GM04504 (cell line): ENCODE results near the gene DYRK3.
"Not testable (repeated sequence)": the region's sequence is repeated elsewhere in the genome, so short reads cannot be mapped to it uniquely, and the experiment has no call there.

Source experiments
- DNase-seq: peaks from one replicate; pipeline ENCODE4 v3.0.0-alpha.2; 2012; ENCODE audit warnings: low read depth

DYRK3 gene

DNA sequence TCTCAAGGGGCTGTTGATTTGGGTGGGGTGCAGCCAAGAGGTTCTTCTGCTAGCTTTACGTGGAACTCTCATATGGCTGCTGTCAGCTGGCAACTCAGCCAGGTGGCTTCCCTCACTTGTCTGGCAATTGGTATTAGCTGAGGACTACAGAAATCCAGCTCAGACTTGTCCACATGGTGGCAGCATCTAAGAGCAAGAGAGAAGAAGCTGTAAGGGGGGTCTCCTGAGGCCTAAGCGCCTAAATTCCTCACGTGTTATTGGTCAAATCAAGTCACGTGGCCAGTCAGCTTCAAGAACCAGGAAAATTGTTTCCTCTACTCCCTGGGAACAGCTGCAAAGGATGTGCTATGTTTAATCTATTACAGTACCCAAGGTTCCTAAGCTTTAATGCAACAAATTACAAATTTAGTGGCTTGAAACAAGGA lies 4.2 kb upstream of the DYRK3 start:
- DNase-seq, result no peak

DNA sequence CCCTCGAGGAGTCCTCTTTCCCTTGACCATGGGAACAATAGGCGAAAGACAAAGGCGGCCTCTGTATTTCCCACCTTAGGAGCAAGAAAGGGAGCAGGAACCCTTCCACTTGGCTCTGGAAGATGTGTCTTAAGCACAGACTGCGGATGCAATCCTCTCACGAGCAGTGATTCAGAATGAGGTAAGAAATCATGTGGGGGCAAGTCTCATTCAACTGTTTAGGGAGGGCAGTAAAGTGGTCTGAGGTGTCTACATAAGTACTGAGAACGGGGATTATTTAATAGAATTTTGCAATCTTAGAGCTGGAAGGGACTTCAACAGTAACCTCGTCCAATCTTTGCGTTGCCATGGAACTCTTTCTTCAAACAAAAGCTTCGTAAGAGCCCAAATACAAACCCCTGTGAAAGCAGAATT lies 1.6 kb upstream of the DYRK3 start:
- DNase-seq, result peak; percentile 76

DNA sequence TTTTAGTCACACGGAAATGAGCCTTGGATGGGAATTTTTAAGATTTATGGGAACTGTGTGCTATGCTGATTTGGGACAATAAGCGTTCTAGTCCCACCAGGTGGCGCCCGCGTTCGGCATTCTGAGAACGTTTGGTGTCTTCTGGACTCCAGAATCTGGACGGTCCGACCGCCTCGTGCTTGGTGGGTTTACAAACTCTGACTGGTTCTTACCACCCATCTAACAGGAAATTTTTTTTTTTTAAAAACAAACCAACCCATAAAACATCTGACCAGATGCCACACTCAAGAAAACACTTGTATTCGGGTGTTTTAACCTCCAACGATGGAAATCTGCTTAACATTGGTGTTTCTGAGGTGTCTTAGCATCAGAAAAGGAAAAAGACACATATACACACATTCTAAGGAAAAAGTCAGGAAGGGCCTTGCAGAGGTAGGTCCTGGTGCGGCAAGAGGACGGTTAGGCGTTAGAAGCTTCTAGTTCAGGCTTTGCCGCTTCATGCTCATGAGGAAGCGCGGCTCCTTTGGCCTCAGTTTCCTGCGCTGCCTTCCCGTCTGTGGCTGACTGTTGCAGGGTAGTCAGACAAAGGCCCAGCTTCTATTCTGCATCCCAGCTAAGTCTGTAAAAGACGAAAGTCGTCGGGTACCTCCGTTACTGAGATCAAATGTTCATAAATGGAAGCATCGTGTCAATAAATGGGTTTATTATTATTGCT lies 814 bp upstream of the DYRK3 start:
- DNase-seq, result peak; percentile 82

- no peak for DNase-seq
Observed at GRCh38 chr1:206635978-206636345, 626 bp downstream of the DYRK3 start.

GRCh38 chr1:206636671-206637070 lies 1.3 kb downstream of the DYRK3 start:
- no peak for DNase-seq

- no peak for DNase-seq
Observed at GRCh38 chr1:206637605-206638004, 2.3 kb downstream of the DYRK3 start.

GRCh38 chr1:206642074-206642473 lies 6.7 kb downstream of the DYRK3 start:
- not testable (repeated sequence) for DNase-seq

DNA sequence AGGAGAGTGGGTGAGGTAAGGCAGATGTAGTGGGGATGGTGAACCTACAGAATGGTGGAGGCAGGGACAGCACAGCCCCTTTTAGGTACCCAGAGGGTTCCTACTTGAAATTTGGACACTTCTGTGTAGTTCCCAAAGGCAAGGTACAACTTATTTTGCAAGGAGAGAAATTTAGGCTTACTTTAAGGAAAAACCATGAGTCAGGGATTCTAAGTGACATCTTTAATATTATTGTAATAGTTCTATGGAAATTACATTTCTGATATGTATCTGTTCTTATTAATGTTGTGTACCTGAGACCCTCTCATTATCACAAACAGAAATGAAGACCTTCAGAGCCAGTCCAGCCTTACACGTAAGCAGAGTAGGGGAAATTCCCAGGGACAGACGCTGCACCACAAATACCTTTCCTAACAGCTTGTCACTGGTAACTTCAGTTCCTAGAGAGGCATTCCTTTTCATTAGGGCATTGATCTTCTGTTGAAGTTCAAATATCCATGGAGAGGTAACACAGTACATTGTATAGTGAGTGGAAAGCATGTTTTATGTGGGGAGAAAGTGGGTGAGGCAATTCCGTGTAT lies 7.9 kb downstream of the DYRK3 start:
- no peak for DNase-seq

DNA sequence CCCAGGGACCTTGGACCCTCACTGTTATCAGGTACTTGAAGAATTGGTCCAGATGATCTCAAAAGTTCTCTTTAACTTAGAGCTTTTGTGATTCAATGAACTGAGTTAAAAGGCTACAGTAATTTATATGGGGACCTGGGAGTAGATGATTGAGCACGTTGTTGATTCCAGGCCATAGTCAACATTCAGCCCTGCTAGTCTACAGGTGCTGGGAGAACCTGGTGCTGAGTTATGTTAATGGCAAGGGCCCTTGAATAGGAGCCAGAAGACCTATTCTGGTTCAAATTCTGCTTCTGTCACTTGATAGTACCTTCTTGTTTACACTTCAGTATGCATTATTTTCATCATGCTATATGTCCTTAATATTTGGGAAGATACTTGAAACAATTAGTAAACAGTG lies 11.2 kb downstream of the DYRK3 start:
- no peak for DNase-seq

GRCh38 chr1:206647224-206647623 lies 11.9 kb downstream of the DYRK3 start:
- no peak for DNase-seq

GRCh38 chr1:206649261-206649921 lies 14.1 kb downstream of the DYRK3 start:
- DNase-seq, result no peak

DNA sequence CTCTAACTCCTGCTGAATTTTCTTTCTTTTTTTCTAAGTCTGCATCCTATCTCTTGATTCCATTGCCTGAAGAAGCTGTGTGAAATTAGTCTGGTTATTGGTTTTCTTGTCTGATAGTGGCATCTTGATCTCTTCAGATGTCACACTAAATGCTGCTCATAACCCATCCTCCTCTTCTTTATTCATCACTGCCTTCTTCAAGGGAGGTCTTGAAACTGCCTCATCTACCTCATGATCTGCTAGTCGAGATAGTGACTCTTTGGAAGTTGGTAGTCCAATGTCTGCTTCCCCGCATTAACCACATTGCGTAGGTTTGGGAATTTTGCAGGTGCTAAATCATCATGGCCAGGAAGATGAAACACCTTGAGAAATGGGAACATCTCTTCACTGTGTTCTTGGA lies 15.7 kb downstream of the DYRK3 start:
- no peak for DNase-seq

GRCh38 chr1:206651958-206652890 lies 16.9 kb downstream of the DYRK3 start:
- no peak for DNase-seq

DNA sequence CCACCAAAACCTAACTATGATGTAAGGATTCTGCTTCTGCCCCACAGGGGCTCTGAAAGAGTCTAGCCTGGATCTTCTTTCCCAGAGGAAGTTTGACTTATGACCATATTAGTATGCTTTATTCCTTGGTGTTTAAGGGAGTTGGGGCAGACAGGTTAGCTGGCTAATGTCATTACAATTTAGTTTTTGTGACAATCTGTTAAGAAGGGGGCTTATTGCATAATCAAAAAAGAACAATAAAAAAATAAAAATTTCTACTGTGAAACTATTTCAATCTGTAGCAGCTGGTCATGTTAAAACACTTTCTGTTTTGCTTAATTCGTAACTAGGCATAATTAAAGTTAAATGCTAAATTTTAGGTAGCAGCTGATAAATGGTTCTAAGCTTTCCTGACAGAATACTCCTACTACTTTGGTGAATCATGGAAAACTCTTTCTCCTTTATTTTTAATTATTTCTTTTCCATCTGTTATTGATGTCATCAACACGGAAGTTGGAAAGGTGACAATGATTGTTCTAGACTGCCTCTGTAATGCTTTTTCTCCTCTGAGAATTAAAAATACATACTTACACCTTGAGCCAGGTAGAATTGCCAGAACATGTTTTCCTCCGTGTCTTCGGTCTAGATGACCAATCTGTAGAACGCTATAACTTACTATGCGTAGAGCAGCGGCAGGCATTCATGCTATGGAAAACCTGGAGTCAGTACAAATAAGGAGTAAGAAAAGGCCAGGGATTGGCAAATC lies 18.6 kb downstream of the DYRK3 start:
- DNase-seq, result no peak

GRCh38 chr1:206654828-206655227 lies 19.5 kb downstream of the DYRK3 start:
- DNase-seq, result no peak

DNA sequence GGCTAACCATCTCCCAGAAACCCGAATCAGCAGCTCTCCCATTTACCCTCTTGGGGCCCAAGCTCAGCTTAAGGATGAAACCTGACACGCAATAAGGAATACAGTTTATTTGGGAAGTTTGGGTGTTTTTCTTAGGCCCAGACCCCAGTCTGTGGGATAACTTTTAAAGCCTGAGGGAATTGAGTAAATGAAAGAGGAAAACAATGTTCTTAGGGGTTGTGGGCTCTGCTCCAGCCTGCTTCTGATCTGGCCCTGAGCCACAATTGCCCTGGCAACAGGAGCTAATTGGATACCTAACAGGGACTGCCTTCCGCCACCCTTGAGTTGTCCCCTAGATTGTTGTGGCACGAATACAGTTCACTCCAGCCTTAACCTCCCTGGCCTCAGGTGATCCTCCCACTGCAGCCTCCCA lies 20.1 kb downstream of the DYRK3 start:
- DNase-seq, result no peak

GRCh38 chr1:206656936-206657335 lies 21.6 kb downstream of the DYRK3 start:
- DNase-seq, result no peak

- no peak for DNase-seq
Observed at GRCh38 chr1:206657751-206658150, 22.4 kb downstream of the DYRK3 start.

DNA sequence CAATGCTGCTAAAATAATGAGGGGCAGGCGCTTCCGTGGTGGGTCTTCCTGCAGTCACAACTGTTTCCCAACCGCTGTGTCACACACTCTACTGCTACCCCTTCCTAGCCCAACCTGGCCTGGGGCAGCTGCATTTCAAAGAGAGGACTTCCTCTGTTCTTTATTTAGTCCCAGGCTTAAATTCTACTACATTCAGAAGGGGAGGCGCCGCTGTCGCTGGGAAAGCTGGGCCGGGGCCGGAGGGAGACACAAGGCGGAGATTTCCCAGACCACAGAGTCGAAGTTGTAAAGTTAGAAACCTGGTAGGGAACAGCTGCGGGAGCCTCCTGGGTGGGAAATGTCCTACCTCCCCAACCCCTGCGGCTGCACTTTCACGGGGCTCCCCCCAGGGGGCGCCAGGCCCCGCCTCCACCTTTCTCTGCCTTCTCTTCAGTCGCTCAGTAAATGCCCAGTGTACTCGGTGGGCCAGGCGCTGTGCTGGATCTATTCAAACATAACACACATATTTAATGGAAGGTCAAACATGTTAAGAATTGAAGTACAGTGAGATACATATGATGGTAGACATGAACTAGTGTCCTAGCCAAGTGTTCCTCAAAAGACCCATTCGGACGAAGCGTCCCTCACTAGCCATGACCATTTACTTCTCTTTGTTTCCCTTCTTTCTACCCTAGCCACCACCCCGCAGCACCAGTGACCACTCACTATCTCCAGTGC lies 23.1 kb downstream of the DYRK3 start:
- no peak for DNase-seq

DNA sequence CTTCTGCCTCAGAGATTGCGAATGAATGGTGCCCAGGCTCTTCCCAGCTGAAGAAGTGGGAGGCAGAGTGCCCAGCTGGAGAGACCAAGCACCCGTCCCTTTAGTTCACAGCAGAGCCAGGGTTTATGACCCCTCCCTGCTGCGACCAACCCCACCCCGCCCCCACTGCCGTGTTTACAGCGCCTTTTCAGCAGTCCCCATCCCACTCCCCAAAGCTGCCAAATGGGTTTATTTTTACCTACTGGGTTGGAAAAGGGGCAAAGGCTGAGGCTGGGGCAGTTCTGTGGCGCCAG lies 23.6 kb downstream of the DYRK3 start:
- no peak for DNase-seq

- DNase-seq, result no peak
Observed at GRCh38 chr1:206660136-206660535, 24.8 kb downstream of the DYRK3 start.
